WTC11 (cell line): ENCODE data around the gene SELENOS.

Source experiments
- CTCF ChIP-seq: fragments of 200-600 bp; IDR thresholded peaks from 2 replicates; pipeline ENCODE4 v1.8.0; 2022; ENCODE audit warnings: antibody characterized with exemption
- ETV6 ChIP-seq: sonication (generic); formaldehyde crosslinking; IDR thresholded peaks from 2 replicates; pipeline ENCODE4 v1.8.1; 2022; ENCODE audit warnings: mild to moderate bottlenecking, missing genetic modification reagents
- NR3C1 ChIP-seq: sonication (generic); formaldehyde crosslinking; conservative IDR thresholded peaks from 2 replicates; pipeline ENCODE4 v1.8.1; 2023; ENCODE audit warnings: low read depth, mild to moderate bottlenecking, missing genetic modification reagents
- ZNF121 ChIP-seq: sonication (generic); formaldehyde crosslinking; IDR thresholded peaks from 2 replicates; pipeline ENCODE4 v1.8.0; 2023; ENCODE audit warnings: missing genetic modification reagents
- ZNF138 ChIP-seq: sonication (generic); formaldehyde crosslinking; conservative IDR thresholded peaks from 2 replicates; pipeline ENCODE4 v1.8.1; 2022; ENCODE audit warnings: mild to moderate bottlenecking, moderate library complexity, missing genetic modification reagents
- ZNF423 ChIP-seq: fragments of 250-450 bp; sonication (Bioruptor Pico); IDR thresholded peaks from 2 replicates; pipeline ENCODE4 v2.1.2; 2022; ENCODE audit warnings: mild to moderate bottlenecking, moderate library complexity
- TF ChIP-seq, protein P1 (sequence below): sonication (generic); formaldehyde crosslinking; IDR thresholded peaks from 2 replicates; pipeline ENCODE4 v1.8.0; 2022; ENCODE audit warnings: mild to moderate bottlenecking, missing genetic modification reagents
- TF ChIP-seq, protein P2 (sequence below): sonication (generic); formaldehyde crosslinking; conservative IDR thresholded peaks from 2 replicates; pipeline ENCODE4 v1.8.1; 2023; ENCODE audit warnings: mild to moderate bottlenecking, low read depth, missing genetic modification reagents, moderate library complexity
- TF ChIP-seq, protein P3 (sequence below): sonication (generic); formaldehyde crosslinking; IDR thresholded peaks from 2 replicates; pipeline ENCODE4 v1.8.0; 2023; ENCODE audit warnings: mild to moderate bottlenecking, missing genetic modification reagents
- TF ChIP-seq, protein P4 (sequence below): sonication (generic); formaldehyde crosslinking; IDR thresholded peaks from 2 replicates; pipeline ENCODE4 v1.8.1; 2023; ENCODE audit warnings: mild to moderate bottlenecking, missing genetic modification reagents

DNA sequence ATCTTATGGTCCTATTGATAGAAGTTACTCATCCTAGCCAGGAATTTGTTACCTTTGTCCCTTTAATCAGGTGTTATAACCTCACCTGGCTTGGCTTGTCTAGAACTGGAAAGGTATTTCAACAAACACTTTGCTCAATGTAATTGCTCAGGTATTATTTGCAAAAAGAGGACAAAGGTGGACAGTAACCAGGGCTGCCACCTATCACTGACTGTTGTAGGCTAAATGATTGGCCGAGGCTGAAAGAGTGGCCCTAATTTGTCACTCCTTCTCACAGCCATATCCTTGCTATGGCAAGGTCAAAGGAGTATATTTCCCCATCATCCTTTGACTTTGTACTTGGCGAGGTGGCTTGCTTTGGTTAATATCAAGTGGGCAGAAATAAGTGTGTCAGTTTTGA, 2.7 kb upstream of the SELENOS start:
- TF ChIP-seq ZNF121 (CRISPR knock-in tag): no peak
- TF ChIP-seq CTCF: no peak
- TF ChIP-seq ZNF423 (CRISPR knock-in tag): no peak
- TF ChIP-seq, protein P1, sequence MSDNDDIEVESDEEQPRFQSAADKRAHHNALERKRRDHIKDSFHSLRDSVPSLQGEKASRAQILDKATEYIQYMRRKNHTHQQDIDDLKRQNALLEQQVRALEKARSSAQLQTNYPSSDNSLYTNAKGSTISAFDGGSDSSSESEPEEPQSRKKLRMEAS (CRISPR knock-in tag): no peak
- TF ChIP-seq, protein P2, sequence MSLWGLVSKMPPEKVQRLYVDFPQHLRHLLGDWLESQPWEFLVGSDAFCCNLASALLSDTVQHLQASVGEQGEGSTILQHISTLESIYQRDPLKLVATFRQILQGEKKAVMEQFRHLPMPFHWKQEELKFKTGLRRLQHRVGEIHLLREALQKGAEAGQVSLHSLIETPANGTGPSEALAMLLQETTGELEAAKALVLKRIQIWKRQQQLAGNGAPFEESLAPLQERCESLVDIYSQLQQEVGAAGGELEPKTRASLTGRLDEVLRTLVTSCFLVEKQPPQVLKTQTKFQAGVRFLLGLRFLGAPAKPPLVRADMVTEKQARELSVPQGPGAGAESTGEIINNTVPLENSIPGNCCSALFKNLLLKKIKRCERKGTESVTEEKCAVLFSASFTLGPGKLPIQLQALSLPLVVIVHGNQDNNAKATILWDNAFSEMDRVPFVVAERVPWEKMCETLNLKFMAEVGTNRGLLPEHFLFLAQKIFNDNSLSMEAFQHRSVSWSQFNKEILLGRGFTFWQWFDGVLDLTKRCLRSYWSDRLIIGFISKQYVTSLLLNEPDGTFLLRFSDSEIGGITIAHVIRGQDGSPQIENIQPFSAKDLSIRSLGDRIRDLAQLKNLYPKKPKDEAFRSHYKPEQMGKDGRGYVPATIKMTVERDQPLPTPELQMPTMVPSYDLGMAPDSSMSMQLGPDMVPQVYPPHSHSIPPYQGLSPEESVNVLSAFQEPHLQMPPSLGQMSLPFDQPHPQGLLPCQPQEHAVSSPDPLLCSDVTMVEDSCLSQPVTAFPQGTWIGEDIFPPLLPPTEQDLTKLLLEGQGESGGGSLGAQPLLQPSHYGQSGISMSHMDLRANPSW (CRISPR knock-in tag): no peak
- TF ChIP-seq, protein P3, sequence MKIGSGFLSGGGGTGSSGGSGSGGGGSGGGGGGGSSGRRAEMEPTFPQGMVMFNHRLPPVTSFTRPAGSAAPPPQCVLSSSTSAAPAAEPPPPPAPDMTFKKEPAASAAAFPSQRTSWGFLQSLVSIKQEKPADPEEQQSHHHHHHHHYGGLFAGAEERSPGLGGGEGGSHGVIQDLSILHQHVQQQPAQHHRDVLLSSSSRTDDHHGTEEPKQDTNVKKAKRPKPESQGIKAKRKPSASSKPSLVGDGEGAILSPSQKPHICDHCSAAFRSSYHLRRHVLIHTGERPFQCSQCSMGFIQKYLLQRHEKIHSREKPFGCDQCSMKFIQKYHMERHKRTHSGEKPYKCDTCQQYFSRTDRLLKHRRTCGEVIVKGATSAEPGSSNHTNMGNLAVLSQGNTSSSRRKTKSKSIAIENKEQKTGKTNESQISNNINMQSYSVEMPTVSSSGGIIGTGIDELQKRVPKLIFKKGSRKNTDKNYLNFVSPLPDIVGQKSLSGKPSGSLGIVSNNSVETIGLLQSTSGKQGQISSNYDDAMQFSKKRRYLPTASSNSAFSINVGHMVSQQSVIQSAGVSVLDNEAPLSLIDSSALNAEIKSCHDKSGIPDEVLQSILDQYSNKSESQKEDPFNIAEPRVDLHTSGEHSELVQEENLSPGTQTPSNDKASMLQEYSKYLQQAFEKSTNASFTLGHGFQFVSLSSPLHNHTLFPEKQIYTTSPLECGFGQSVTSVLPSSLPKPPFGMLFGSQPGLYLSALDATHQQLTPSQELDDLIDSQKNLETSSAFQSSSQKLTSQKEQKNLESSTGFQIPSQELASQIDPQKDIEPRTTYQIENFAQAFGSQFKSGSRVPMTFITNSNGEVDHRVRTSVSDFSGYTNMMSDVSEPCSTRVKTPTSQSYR (CRISPR knock-in tag): no peak
- no peak for TF ChIP-seq NR3C1 (CRISPR knock-in tag)
- TF ChIP-seq ETV6 (CRISPR knock-in tag): no peak
- TF ChIP-seq ZNF138: no peak
- TF ChIP-seq, protein P4, sequence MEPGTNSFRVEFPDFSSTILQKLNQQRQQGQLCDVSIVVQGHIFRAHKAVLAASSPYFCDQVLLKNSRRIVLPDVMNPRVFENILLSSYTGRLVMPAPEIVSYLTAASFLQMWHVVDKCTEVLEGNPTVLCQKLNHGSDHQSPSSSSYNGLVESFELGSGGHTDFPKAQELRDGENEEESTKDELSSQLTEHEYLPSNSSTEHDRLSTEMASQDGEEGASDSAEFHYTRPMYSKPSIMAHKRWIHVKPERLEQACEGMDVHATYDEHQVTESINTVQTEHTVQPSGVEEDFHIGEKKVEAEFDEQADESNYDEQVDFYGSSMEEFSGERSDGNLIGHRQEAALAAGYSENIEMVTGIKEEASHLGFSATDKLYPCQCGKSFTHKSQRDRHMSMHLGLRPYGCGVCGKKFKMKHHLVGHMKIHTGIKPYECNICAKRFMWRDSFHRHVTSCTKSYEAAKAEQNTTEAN: no peak
